ENCODE measurements around the gene ZNF324. TPM values are rescaled to one million over a fixed set of nuclear protein-coding genes. Genes with fewer than 3 reads are reported as not detected.

ZNF324 gene
- total and polyA plus RNA-seq, 2 of the 13 experiments (the other 11 are each of a cell fraction or from before 2014, with no cell fraction given): 1.1 to 4.7 TPM

DNA sequence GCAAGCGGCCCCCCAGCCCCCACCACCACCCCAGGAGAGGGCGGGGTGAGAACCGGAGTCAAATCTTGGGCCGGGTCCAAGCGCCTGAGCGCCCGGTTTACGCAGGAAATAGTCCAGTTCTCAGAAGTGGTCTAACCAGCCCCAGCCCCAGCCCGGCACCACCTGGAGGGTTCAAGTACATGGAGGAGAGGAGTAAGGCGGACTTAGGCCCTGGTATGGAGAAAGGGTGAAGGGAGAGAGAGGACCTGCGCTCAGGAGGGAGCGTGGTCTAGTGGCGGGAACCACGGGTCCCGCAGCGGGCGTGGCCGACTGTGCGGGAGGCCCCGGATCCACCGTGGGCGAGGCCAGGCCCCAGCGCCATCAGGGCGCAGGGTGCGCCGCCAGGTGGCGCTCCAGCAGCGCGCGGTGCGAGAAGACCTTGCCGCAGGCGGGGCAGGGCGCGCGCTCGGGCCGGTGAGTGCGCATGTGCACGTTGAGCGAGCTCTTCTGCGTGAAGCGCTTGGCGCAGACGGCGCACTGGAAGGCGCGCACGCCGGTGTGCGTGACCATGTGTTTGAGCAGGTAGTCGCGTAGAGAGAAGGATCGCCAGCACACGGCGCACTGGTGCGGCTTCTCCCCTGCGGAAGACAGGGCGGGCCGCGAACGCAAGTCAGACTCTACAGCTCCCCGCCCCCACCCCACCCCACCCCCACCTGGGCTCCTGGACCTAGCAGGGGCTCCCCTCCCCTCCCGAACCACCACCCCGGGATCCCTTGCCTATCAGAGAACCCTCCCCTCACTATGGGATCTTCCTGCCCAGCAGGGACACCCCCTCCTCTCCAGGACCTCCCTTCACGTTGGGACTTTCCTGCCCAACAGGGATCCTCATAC lies 47.0 kb downstream of the ZNF324 start (continued):
- TF ChIP-seq ZZZ3 (CRISPR knock-in tag; IDR thresholded peaks at IDR 0.05; ENCODE audit: borderline replicate concordance): peak; percentile 89
- peak; percentile 96 for TF ChIP-seq GMEB1 (CRISPR knock-in tag; IDR thresholded peaks at IDR 0.05; ENCODE audit: borderline replicate concordance)
- TF ChIP-seq HNRNPL (IDR thresholded peaks at IDR 0.05; ENCODE audit: low read depth, low read length): no peak
- TF ChIP-seq NKX3-1 (CRISPR knock-in tag; IDR thresholded peaks at IDR 0.05): no peak; the same call in 1 of the 2 replicates
- TF ChIP-seq REL (CRISPR knock-in tag; conservative IDR thresholded peaks at IDR 0.05): no peak; the same call in 1 of the 2 replicates
- TF ChIP-seq ZFP91 (CRISPR knock-in tag; IDR thresholded peaks at IDR 0.05; ENCODE audit: borderline replicate concordance): peak; percentile 89
- TF ChIP-seq ELF3 (CRISPR knock-in tag; IDR thresholded peaks at IDR 0.05): peak; percentile 62; the same call in 1 of the 2 replicates
- TF ChIP-seq, protein P1, sequence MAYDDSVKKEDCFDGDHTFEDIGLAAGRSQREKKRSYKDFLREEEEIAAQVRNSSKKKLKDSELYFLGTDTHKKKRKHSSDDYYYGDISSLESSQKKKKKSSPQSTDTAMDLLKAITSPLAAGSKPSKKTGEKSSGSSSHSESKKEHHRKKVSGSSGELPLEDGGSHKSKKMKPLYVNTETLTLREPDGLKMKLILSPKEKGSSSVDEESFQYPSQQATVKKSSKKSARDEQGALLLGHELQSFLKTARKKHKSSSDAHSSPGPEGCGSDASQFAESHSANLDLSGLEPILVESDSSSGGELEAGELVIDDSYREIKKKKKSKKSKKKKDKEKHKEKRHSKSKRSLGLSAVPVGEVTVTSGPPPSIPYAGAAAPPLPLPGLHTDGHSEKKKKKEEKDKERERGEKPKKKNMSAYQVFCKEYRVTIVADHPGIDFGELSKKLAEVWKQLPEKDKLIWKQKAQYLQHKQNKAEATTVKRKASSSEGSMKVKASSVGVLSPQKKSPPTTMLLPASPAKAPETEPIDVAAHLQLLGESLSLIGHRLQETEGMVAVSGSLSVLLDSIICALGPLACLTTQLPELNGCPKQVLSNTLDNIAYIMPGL (CRISPR knock-in tag; IDR thresholded peaks at IDR 0.05; ENCODE audit: borderline replicate concordance in 1 of 2, low read depth in 1 of 2): peak; percentile 84 to 95
- TF ChIP-seq, protein P2, sequence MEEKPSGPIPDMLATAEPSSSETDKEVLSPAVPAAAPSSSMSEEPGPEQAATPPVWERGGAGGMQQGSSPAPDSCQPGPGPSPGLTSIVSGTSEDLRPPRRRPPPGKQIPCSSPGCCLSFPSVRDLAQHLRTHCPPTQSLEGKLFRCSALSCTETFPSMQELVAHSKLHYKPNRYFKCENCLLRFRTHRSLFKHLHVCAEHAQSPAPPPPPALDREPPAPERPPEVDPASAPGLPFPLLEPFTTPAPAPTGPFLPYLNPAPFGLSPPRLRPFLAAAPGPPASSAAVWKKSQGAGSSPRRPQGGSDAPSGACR (CRISPR knock-in tag; IDR thresholded peaks at IDR 0.05): no peak
- peak; percentile 91 for TF ChIP-seq ZNF607 (CRISPR knock-in tag; IDR thresholded peaks at IDR 0.05; ENCODE audit: borderline replicate concordance)
- TF ChIP-seq, protein P3, sequence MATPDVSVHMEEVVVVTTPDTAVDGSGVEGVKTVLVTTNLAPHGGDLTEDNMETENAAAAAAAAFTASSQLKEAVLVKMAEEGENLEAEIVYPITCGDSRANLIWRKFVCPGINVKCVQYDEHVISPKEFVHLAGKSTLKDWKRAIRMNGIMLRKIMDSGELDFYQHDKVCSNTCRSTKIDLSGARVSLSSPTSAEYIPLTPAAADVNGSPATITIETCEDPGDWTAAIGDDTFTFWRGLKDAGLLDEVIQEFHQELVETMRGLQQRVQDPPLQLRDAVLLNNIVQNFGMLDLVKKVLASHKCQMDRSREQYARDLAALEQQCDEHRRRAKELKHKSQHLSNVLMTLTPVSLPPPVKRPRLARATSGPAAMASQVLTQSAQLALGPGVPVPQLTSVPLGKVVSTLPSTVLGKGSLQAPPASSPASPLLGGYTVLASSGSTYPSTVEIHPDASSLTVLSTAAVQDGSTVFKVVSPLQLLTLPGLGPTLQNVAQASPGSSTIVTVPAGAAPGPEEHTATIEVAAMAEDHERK (CRISPR knock-in tag; IDR thresholded peaks at IDR 0.05; ENCODE audit: low read depth): peak; percentile 88
- TF ChIP-seq MLLT10 (CRISPR knock-in tag; IDR thresholded peaks at IDR 0.05): no peak
- TF ChIP-seq ARNT2 (CRISPR knock-in tag; IDR thresholded peaks at IDR 0.05; ENCODE audit: low read depth): no peak; the same call in 1 of the 2 replicates
- TF ChIP-seq ZNF33B (CRISPR knock-in tag; IDR thresholded peaks at IDR 0.05): no peak; the same call in 1 of the 2 replicates
- no peak for TF ChIP-seq FOXA1 (IDR thresholded peaks at IDR 0.05)
- TF ChIP-seq FOXA1 (CRISPR knock-in tag; IDR thresholded peaks at IDR 0.05): peak; percentile 30; the same call in 1 of the 2 replicates
- TF ChIP-seq MTA1 (CRISPR knock-in tag; IDR thresholded peaks at IDR 0.05; ENCODE audit: borderline replicate concordance): peak; percentile 60; the same call in 1 of the 2 replicates
- TF ChIP-seq SNAI1 (CRISPR knock-in tag; IDR thresholded peaks at IDR 0.05; ENCODE audit: borderline replicate concordance): no peak
- TF ChIP-seq RFXAP (CRISPR knock-in tag; IDR thresholded peaks at IDR 0.05; ENCODE audit: borderline replicate concordance): peak; percentile 73; the same call in 1 of the 2 replicates
- TF ChIP-seq NRL (CRISPR knock-in tag; IDR thresholded peaks at IDR 0.05; ENCODE audit: borderline replicate concordance): peak; percentile 36; the same call in 1 of the 2 replicates
